Uterus (tissue), 4 donors: Measurements from ENCODE around the gene CALM1. TPM values are rescaled to one million over a fixed set of nuclear protein-coding genes. Genes with fewer than 3 reads are reported as not detected.

Experiments
- DNase-seq, 2 donors: peaks; one replicate each; pipeline ENCODE4 v3.0.0-alpha.2; 2019 to 2020
- H3K27ac ChIP-seq, 2 donors: fragments of 200-600 bp; sonication (generic); 1 replicate in 1 of 2; 2 replicates in 1 of 2; pipeline ENCODE4 v1.5.1; 2016 to 2018
- H3K27me3 ChIP-seq, 2 donors: fragments of 200-600 bp; sonication (generic); one replicate each; pipeline ENCODE4 v1.5.1; 2018 to 2019; ENCODE audit warnings: control low read depth in 1 of 2
- H3K36me3 ChIP-seq, 2 donors: fragments of 200-600 bp; sonication (generic); one replicate each; pipeline ENCODE4 v1.5.1; 2019; ENCODE audit warnings: control low read depth in 1 of 2
- H3K4me1 ChIP-seq, 2 donors: fragments of 200-600 bp; sonication (generic); one replicate each; pipeline ENCODE4 v1.5.1; 2018 to 2019; ENCODE audit warnings: control low read depth in 1 of 2
- H3K4me3 ChIP-seq, 2 donors: fragments of 200-600 bp; sonication (generic); 1 replicate in 1 of 2; 2 replicates in 1 of 2; pipeline ENCODE4 v1.5.1; 2018 to 2019; ENCODE audit warnings: mild to moderate bottlenecking in 1 of 2
- H3K9me3 ChIP-seq, 2 donors: fragments of 200-600 bp; sonication (generic); one replicate each; pipeline ENCODE4 v1.5.1; 2019; ENCODE audit warnings: control low read depth in 1 of 2
- POLR2A ChIP-seq, 2 donors: fragments of 450-650 bp; IDR thresholded peaks; one replicate each; pipeline ENCODE4 v1.6.1; 2016; ENCODE audit warnings: antibody characterized with exemption in 2 of 2, mild to moderate bottlenecking in 1 of 2, moderate library complexity in 1 of 2
- intact Hi-C: fragments of 100-400 bp; cut with DNase I; formaldehyde crosslinking; loops from one replicate; pipeline ENCODE4 v1.15.1; 2023; ENCODE audit warnings: low total_unique reads
- total RNA-seq, 4 donors: library from RNA; depleted of rRNA in 3 of 4; stranded (reverse); fragments of >200 nt in 3 of 4; gene quantifications; one replicate each; pipeline versions ENCODE4 v1.1.0 to v1.2.4, GENCODE V29; 2014 to 2023
- TF ChIP-seq, protein P1 (sequence below), 4 experiments: fragments of 200-600 bp in 2 of 4; fragments of 450-650 bp in 2 of 4; sonication (generic) in 2 of 4; IDR thresholded peaks; one replicate each; pipeline ENCODE4 v1.5.1; 2016 to 2019; ENCODE audit warnings: antibody characterized with exemption in 4 of 4, mild to moderate bottlenecking in 2 of 4, moderate library complexity in 1 of 4
- donor health status: DM: yes; HTN: yes; CAD: no.

Gene CALM1
- total RNA-seq, 4 donors from 2014 or later, result 155 to 248 (median 201) TPM

DNA sequence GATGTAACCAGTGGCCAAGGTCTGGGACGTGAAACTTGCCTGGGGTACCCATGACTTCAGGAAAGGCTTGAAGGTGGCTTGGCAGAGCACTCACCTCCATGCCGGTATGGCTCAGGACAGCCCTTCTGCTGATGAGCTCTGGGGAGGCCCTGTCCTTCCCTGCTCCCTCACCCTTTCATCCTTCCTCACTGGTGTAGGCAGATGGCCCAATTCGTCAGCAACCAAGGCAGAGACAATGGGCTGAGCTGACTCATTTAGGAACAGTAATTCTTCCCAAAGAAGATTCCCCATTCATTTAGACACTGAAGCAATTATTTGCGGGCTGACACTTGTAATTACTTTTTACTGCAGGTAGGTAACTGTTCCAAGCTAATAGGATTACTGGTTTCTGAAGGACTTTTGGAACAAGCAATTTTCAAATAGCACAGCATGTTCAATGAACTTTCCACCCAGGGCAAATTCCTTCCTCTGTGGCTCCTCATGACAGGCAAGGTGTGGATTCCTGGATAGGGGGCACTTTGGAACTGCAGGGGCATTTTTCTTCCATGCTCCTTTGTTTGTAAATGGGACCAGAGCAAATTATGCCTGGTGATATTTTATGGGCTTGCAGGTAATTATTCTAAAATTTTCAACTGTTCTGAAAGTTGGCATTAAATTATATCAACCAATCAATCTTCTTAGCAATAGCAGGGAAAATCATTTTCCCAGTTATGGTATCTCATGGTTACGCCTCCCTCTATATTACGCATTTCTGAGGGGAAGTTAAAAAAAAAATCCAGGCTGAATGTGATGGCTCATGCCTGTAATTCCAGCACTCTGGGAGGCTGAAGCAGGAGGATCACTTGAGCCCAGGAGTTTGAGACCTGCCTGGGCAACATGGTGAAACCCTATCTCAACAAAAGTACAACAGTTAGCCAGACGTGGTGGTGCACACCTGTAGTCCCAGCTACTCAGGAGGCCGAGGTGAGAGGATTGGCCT is 41.0 kb upstream of the CALM1 start:
- no peak for DNase-seq
- Histone ChIP-seq H3K36me3 (no peaks in the 10 kb centered on the region), H3K4me1 (no peaks in the 10 kb centered on the region), H3K9me3 (no peaks in the 10 kb centered on the region), H3K27ac (no peak overlapping the region), H3K4me3 (no peak overlapping the region), H3K27me3 (no peaks in the 10 kb centered on the region)
- intact Hi-C loops, result no loop called here
- no peak for TF ChIP-seq POLR2A (IDR thresholded peaks at IDR 0.05)
- TF ChIP-seq, protein P1, sequence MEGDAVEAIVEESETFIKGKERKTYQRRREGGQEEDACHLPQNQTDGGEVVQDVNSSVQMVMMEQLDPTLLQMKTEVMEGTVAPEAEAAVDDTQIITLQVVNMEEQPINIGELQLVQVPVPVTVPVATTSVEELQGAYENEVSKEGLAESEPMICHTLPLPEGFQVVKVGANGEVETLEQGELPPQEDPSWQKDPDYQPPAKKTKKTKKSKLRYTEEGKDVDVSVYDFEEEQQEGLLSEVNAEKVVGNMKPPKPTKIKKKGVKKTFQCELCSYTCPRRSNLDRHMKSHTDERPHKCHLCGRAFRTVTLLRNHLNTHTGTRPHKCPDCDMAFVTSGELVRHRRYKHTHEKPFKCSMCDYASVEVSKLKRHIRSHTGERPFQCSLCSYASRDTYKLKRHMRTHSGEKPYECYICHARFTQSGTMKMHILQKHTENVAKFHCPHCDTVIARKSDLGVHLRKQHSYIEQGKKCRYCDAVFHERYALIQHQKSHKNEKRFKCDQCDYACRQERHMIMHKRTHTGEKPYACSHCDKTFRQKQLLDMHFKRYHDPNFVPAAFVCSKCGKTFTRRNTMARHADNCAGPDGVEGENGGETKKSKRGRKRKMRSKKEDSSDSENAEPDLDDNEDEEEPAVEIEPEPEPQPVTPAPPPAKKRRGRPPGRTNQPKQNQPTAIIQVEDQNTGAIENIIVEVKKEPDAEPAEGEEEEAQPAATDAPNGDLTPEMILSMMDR (IDR thresholded peaks at IDR 0.05), result no peak

GRCh38 chr14:90356925-90357324 is 39.9 kb upstream of the CALM1 start:
- H3K36me3 ChIP-seq, result no peaks in the 10 kb centered on the region
- H3K4me3 ChIP-seq, result no peak overlapping the region
- H3K27ac ChIP-seq, result no peak overlapping the region
- DNase-seq, result no peak
- intact Hi-C loops, result no loop called here
- H3K27me3 ChIP-seq, result no peaks in the 10 kb centered on the region
- H3K9me3 ChIP-seq, result no peaks in the 10 kb centered on the region
- TF ChIP-seq POLR2A (IDR thresholded peaks at IDR 0.05), result no peak
- TF ChIP-seq, protein P1 (IDR thresholded peaks at IDR 0.05), result no peak
- no peaks in the 10 kb centered on the region for H3K4me1 ChIP-seq

DNA sequence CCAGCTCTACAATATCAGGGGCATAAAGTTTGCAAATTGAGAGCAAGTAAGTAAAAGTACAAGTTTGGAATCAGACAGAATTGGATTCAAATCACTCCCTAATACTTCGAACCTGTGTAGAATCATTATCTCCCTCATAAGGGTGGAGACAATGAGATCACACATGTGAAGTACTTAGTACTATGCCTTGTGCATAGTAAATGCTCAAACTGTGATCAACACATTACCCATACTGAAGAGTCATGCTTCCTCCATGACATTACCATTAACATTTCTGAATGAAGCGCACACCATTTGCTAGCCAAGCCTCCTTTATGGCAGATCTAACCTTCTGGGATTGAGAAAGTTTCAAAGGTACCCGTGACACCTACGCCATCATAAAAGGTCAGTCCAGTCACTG is 38.5 kb upstream of the CALM1 start:
- no peaks in the 10 kb centered on the region for H3K4me1 ChIP-seq
- H3K36me3 ChIP-seq, result no peaks in the 10 kb centered on the region
- H3K27ac ChIP-seq, result no peak overlapping the region
- no peak overlapping the region for H3K4me3 ChIP-seq
- H3K27me3 ChIP-seq, result no peaks in the 10 kb centered on the region
- DNase-seq, result no peak
- TF ChIP-seq POLR2A (IDR thresholded peaks at IDR 0.05), result no peak
- TF ChIP-seq, protein P1 (IDR thresholded peaks at IDR 0.05), result no peak
- intact Hi-C loops, result no loop called here
- no peaks in the 10 kb centered on the region for H3K9me3 ChIP-seq

DNA sequence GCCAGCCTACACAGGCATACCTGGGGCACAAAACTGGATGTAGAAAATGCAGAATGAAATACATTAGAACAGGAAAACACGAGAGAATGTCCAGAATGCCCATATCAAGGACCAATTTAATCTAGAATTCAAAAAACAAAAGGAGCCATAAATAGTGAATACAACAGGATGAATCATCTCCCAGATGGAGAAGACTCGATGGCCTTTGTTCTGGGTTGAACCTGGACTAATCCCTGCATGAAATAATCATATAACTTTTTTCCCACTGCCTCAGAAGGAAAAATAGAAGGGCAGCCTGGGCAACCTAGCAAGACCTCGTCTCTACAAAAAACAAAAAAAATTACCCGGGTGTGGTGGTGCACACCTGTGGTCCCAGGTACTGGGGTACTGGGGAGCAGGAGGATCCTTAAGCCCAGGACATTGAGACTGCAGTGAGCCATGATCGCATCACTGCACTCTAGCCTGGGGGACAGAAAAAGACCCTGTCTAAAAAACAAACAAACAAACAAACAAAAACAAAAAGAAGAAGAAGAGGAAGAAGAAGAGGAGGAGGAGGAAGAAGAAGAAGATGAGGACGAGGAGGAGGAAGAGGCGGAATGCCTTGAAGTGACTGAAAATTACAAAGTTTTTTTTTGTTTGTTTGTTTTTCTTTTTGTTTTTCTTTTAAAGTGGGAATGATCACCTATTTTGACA is 34.8 kb upstream of the CALM1 start:
- Histone ChIP-seq H3K27me3 (no peaks in the 10 kb centered on the region), H3K9me3 (no peaks in the 10 kb centered on the region), H3K4me3 (no peak overlapping the region), H3K27ac (no peak overlapping the region), H3K36me3 (no peaks in the 10 kb centered on the region), H3K4me1 (no peaks in the 10 kb centered on the region)
- intact Hi-C loops, result no loop called here
- DNase-seq, result no peak
- TF ChIP-seq, protein P1 (IDR thresholded peaks at IDR 0.05), result no peak
- TF ChIP-seq POLR2A (IDR thresholded peaks at IDR 0.05), result no peak

- no peak for TF ChIP-seq POLR2A (IDR thresholded peaks at IDR 0.05)
- TF ChIP-seq, protein P1 (IDR thresholded peaks at IDR 0.05), result no peak
Observed at GRCh38 chr14:90362558-90362896, 34.3 kb upstream of the CALM1 start.

More at GRCh38 chr14:90362558-90362896, 34.3 kb upstream of the CALM1 start:
- Histone ChIP-seq H3K4me3 (no peak overlapping the region), H3K27ac (no peak overlapping the region), H3K27me3 (no peaks in the 10 kb centered on the region), H3K4me1 (no peaks in the 10 kb centered on the region), H3K9me3 (no peaks in the 10 kb centered on the region), H3K36me3 (no peaks in the 10 kb centered on the region)
- no peak for DNase-seq
- intact Hi-C loops, result no loop called here
